H1 (cell line): ENCODE measurements around the gene PKDREJ. TPM values are rescaled to one million over a fixed set of nuclear protein-coding genes. Genes with fewer than 3 reads are reported as not detected.

Experiments used
- CTCF ChIA-PET: fragments of 300-600 bp; sonication (Branson Sonifier 250); formaldehyde crosslinking; loops from one replicate; lab custom pipeline; 2021; ENCODE audit not compliant: partially characterized antibody; lab: Charles Lee
- POLR2A ChIA-PET: fragments of 300-600 bp; sonication (Branson Sonifier 250); formaldehyde crosslinking; loops from one replicate; lab custom pipeline; 2021; ENCODE audit warnings: inconsistent platforms; ENCODE audit not compliant: partially characterized antibody; lab: Charles Lee
- DNase-seq, 2 experiments: peaks; one replicate each; pipeline versions ENCODE4 v3.0.0 to v3.0.0-alpha.2; 2010 to 2022; ENCODE audit warnings: low spot score in 2 of 2, low read depth in 1 of 2, mixed read lengths in 1 of 2
- FAIRE-seq: peaks from 2 replicates; lab custom pipeline; 2011; peaks lifted over from hg19 to GRCh38; lab: Jason Lieb, UNC
- H2AFZ ChIP-seq: 2 replicates; pipeline ENCODE4 v1.8.1; 2012; ENCODE audit warnings: low read length, inconsistent platforms
- H2AK5ac ChIP-seq: 2 replicates; pipeline ENCODE4 v1.6.1; 2013; ENCODE audit warnings: low read depth, low read length
- H2BK120ac ChIP-seq: replicated peaks from 2 replicates; pipeline ENCODE3; 2013; ENCODE audit warnings: low read depth, low read length, inconsistent platforms
- H2BK12ac ChIP-seq: 2 replicates; pipeline ENCODE4 v1.6.1; 2013; ENCODE audit warnings: low read depth, low read length
- H2BK15ac ChIP-seq: 2 replicates; pipeline ENCODE4 v1.6.1; 2013; ENCODE audit warnings: low read length
- H2BK20ac ChIP-seq: 2 replicates; pipeline ENCODE4 v1.6.1; 2013; ENCODE audit warnings: low read length
- H2BK5ac ChIP-seq: 2 replicates; pipeline ENCODE4 v1.6.1; 2013; ENCODE audit warnings: low read depth, low read length
- H3K14ac ChIP-seq: 2 replicates; pipeline ENCODE4 v1.6.1; 2013; ENCODE audit warnings: inconsistent platforms; ENCODE audit not compliant: insufficient read length
- H3K18ac ChIP-seq: 2 replicates; pipeline ENCODE4 v1.6.1; 2013; ENCODE audit warnings: low read length; ENCODE audit errors: extremely low read depth
- H3K23ac ChIP-seq: 2 replicates; pipeline ENCODE4 v1.6.1; 2013; ENCODE audit warnings: inconsistent platforms; ENCODE audit not compliant: insufficient read length
- H3K23me2 ChIP-seq: 2 replicates; pipeline ENCODE4 v1.6.1; 2013; ENCODE audit warnings: low read depth, low read length
- H3K27ac ChIP-seq: 2 replicates; pipeline ENCODE4 v1.6.1; 2011; ENCODE audit warnings: low read depth, low read length, inconsistent platforms
- H3K27me3 ChIP-seq, 4 experiments: replicated peaks in 1 of 4; 1 replicate in 1 of 4; 2 replicates in 3 of 4; pipeline versions ENCODE4 v1.6.1 to v1.8.1; 2011 to 2013; ENCODE audit warnings: low read length in 3 of 4, mild to moderate bottlenecking in 3 of 4, inconsistent platforms in 2 of 4, mixed read lengths in 2 of 4, moderate library complexity in 1 of 4; ENCODE audit not compliant: control insufficient read depth in 3 of 4, insufficient read depth in 3 of 4; ENCODE audit errors: extremely low read depth in 1 of 4
- H3K36me3 ChIP-seq, 4 experiments: 2 replicates each; pipeline versions ENCODE4 v1.6.1 to v1.8.1; 2011 to 2013; ENCODE audit warnings: mild to moderate bottlenecking in 4 of 4, low read length in 3 of 4, moderate library complexity in 2 of 4, control low read depth in 1 of 4, inconsistent platforms in 1 of 4; ENCODE audit not compliant: insufficient read depth in 4 of 4, control insufficient read depth in 2 of 4
- H3K4ac ChIP-seq: replicated peaks from 2 replicates; pipeline ENCODE3; 2013; ENCODE audit warnings: low read length, low read depth, mixed read lengths, inconsistent platforms; ENCODE audit not compliant: insufficient read length
- H3K4me1 ChIP-seq, 4 experiments: replicated peaks in 1 of 4; 1 replicate in 1 of 4; 2 replicates in 3 of 4; pipeline versions ENCODE4 v1.6.1 to v1.8.1; 2011 to 2013; ENCODE audit warnings: low read length in 3 of 4, inconsistent platforms in 2 of 4, mixed read lengths in 1 of 4; ENCODE audit not compliant: insufficient read depth in 4 of 4, control insufficient read depth in 3 of 4
- H3K4me2 ChIP-seq, 2 experiments: 2 replicates each; pipeline versions ENCODE4 v1.6.1 to v1.8.1; 2011 to 2013; ENCODE audit warnings: low read depth in 2 of 2, low read length in 2 of 2, control low read depth in 1 of 2, inconsistent platforms in 1 of 2, mild to moderate bottlenecking in 1 of 2; ENCODE audit not compliant: insufficient read depth in 1 of 2
- H3K4me3 ChIP-seq, 4 experiments: fragments of 200-600, 300-600 bp in 1 of 4; sonication (generic), shearing (Covaris generic), sonication (Bioruptor Twin) in 1 of 4; 2 replicates each; pipeline versions ENCODE4 v1.5.1 to v1.8.1; 2011 to 2016; ENCODE audit warnings: low read length in 4 of 4, low read depth in 3 of 4, control low read depth in 2 of 4, inconsistent platforms in 2 of 4, mild to moderate bottlenecking in 2 of 4, mixed read lengths in 1 of 4, moderate library complexity in 1 of 4; ENCODE audit not compliant: insufficient read depth in 2 of 4; ENCODE audit errors: extremely low read depth in 1 of 4
- H3K56ac ChIP-seq: replicated peaks from 2 replicates; pipeline ENCODE3; 2013; ENCODE audit warnings: low read depth, mild to moderate bottlenecking, mixed read lengths, low read length, inconsistent platforms; ENCODE audit not compliant: insufficient read length
- H3K79me1 ChIP-seq: 2 replicates; pipeline ENCODE4 v1.6.1; 2013; ENCODE audit warnings: low read depth, low read length, control low read depth
- H3K79me2 ChIP-seq, 2 experiments: 2 replicates each; pipeline versions ENCODE4 v1.6.1 to v1.8.1; 2012 to 2013; ENCODE audit warnings: low read length in 2 of 2, mild to moderate bottlenecking in 2 of 2, inconsistent platforms in 1 of 2; ENCODE audit not compliant: insufficient read depth in 2 of 2, control insufficient read depth in 1 of 2
- H3K9ac ChIP-seq, 4 experiments: replicated peaks in 1 of 4; 1 replicate in 1 of 4; 2 replicates in 3 of 4; pipeline versions ENCODE4 v1.6.1 to v1.8.1; 2011 to 2013; ENCODE audit warnings: low read depth in 3 of 4, low read length in 3 of 4, control low read depth in 2 of 4, mild to moderate bottlenecking in 2 of 4, moderate library complexity in 2 of 4, inconsistent platforms in 1 of 4; ENCODE audit errors: extremely low read depth in 1 of 4
- H3K9me3 ChIP-seq, 2 experiments: 2 replicates each; pipeline versions ENCODE4 v1.6.1 to v1.8.1; 2012 to 2013; ENCODE audit warnings: mild to moderate bottlenecking in 2 of 2, moderate library complexity in 2 of 2, control low read depth in 1 of 2, inconsistent platforms in 1 of 2, low read depth in 1 of 2, low read length in 1 of 2, mixed read lengths in 1 of 2; ENCODE audit not compliant: insufficient read depth in 2 of 2
- H4K20me1 ChIP-seq, 2 experiments: replicated peaks in 1 of 2; 2 replicates each; pipeline versions ENCODE3 to v1.8.1; 2011 to 2013; ENCODE audit warnings: inconsistent platforms in 2 of 2, low read length in 2 of 2, mild to moderate bottlenecking in 1 of 2; ENCODE audit not compliant: insufficient read depth in 2 of 2, control insufficient read depth in 1 of 2
- H4K5ac ChIP-seq: 2 replicates; pipeline ENCODE4 v1.6.1; 2013; ENCODE audit warnings: low read length, low read depth, mixed read lengths, inconsistent platforms; ENCODE audit not compliant: insufficient read length
- H4K8ac ChIP-seq: 2 replicates; pipeline ENCODE4 v1.8.0; 2013; ENCODE audit warnings: mild to moderate bottlenecking, moderate library complexity, low read length, inconsistent platforms; ENCODE audit not compliant: insufficient read depth; ENCODE audit errors: extremely low read depth
- H4K91ac ChIP-seq: replicated peaks from 2 replicates; pipeline ENCODE3; 2013; ENCODE audit warnings: low read length, mixed read lengths, inconsistent platforms; ENCODE audit not compliant: insufficient read length
- WGBS, 2 experiments: shearing (Covaris generic) in 1 of 2; methylation state at CpG; one replicate each; pipeline versions ENCODE4 v1.1.6 to v1.1.7; 2013 to 2015; ENCODE audit warnings: low lambda C conversion rate in 2 of 2, mixed read lengths in 2 of 2, inconsistent platforms in 1 of 2, low coverage in 1 of 2, missing lambda C conversion rate in 1 of 2; ENCODE audit not compliant: insufficient replicate concordance in 2 of 2, insufficient coverage in 1 of 2, insufficient read length in 1 of 2; ENCODE audit errors: extremely low coverage in 1 of 2, missing lambda C conversion rate in 1 of 2; 5-methylcytosine and 5-hydroxymethylcytosine counted together
- polyA plus RNA-seq, 7 experiments: library from polyadenylated mRNA; depleted of rRNA in 3 of 7; stranded (reverse) in 5 of 7; unstranded in 2 of 7; fragments of >200 nt in 5 of 7; fragments of 200-250 nt in 2 of 7; gene quantifications; 1 replicate in 5 of 7; 2 replicates in 1 of 7; 4 replicates in 1 of 7; pipeline versions ENCODE4 v1.2.1 to v1.2.3, GENCODE V29; 2011 to 2013; ENCODE audit warnings: missing spikeins in 2 of 7, mixed read lengths in 2 of 7
- total RNA-seq: library from RNA; stranded (reverse); fragmentation: NEBNext Ultra II Directional; extraction: Animal tissue kit (Norgen Biotek cat#: 25700); gene quantifications from 2 replicates; pipeline ENCODE4 v1.2.1, GENCODE V29; 2021

Gene PKDREJ
- total and polyA plus RNA-seq, 2 of the 8 experiments (the other 6 are each of a cell fraction or from before 2014, with no cell fraction given) = 0.02 to 0.04 TPM

DNA sequence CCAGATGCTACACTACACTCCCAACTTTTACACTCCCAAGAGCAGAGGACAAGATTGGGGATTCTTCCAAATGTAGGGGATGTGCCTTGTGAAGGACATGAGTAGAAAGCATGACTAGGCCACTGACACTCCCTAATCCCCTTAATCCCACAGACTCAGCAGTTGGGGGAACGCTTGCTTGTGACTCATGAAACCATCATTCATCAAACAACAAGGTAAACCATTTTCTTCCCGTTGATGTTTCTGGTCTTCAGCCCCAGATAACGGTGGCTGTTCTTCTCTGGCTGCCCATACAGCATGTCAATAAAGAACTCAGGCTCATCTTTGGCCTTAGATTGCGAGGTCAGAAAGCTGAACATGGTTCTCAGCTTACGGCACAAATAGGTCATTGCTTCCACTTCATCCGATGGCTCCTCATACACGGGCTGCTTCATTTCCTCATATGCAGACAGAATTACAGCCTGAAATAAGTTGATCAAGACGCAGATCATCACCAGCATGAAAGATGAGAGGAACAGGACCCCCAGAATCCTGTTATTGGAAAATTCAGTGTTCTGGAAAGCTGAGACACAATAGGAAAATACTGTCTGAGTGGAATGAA is 6.7 kb downstream of the PKDREJ start:
- no peak overlapping the region for H3K23ac ChIP-seq
- H3K79me1 ChIP-seq = no peaks in the 10 kb centered on the region
- H3K27ac ChIP-seq = no peak overlapping the region
- no peak overlapping the region for H2BK120ac ChIP-seq
- H3K4me3 ChIP-seq = no peak overlapping the region
- H2BK15ac ChIP-seq = no peak overlapping the region
- FAIRE-seq = no peak
- WGBS, 2 experiments = 86% methylated on average over 8 of the region's 8 CpGs; no CpG with 5 or more reads in 1 of the 2 experiments
- H2AK5ac ChIP-seq = no peak overlapping the region
- no peaks in the 10 kb centered on the region for H3K4me1 ChIP-seq
- no peaks in the 10 kb centered on the region for H3K79me2 ChIP-seq
- no peaks in the 10 kb centered on the region for H3K36me3 ChIP-seq
- H4K91ac ChIP-seq = no peak overlapping the region
- no peak overlapping the region for H4K5ac ChIP-seq
- H2BK5ac ChIP-seq = no peak overlapping the region
- H3K23me2 ChIP-seq = no peaks in the 10 kb centered on the region
- no peak overlapping the region for H3K4ac ChIP-seq
- no peak overlapping the region for H3K18ac ChIP-seq
- H4K20me1 ChIP-seq = no peaks in the 10 kb centered on the region
- ChIA-PET CTCF (interaction anchor here (0.6 kb wide), 1 partner anchor 362 kb away, joined by 6 read pairs; no protein-coding TSS in a partner anchor), POLR2A (interaction anchor here (1.2 kb wide), 1 partner anchor 12 kb away, joined by 3 read pairs; no protein-coding TSS in a partner anchor)
- no peak overlapping the region for H3K14ac ChIP-seq
- no peak overlapping the region for H2AFZ ChIP-seq
- H3K27me3 ChIP-seq = peaks cover 4 to 29% (median 12%) of the 10 kb centered on the region in 4 experiments; a peak in 5 of 7 replicates
- no peaks in the 10 kb centered on the region; a peak in 1 of 4 replicates for H3K9me3 ChIP-seq
- no peak overlapping the region for H2BK20ac ChIP-seq
- H3K4me2 ChIP-seq = no peak overlapping the region
- no peak overlapping the region for H2BK12ac ChIP-seq
- H4K8ac ChIP-seq = no peak overlapping the region
- no peak overlapping the region for H3K9ac ChIP-seq
- H3K56ac ChIP-seq = no peak overlapping the region
- DNase-seq = no peak
